Measurements from ENCODE around the gene PLIN5. TPM values are rescaled to one million over a fixed set of nuclear protein-coding genes. Genes with fewer than 3 reads are reported as not detected.
A peak's percentile ranks its signal among the peaks of the same experiment; 100 is the strongest.

Gene PLIN5
- total RNA-seq, 1 donor from 2014 or later: 0.27 TPM

DNA sequence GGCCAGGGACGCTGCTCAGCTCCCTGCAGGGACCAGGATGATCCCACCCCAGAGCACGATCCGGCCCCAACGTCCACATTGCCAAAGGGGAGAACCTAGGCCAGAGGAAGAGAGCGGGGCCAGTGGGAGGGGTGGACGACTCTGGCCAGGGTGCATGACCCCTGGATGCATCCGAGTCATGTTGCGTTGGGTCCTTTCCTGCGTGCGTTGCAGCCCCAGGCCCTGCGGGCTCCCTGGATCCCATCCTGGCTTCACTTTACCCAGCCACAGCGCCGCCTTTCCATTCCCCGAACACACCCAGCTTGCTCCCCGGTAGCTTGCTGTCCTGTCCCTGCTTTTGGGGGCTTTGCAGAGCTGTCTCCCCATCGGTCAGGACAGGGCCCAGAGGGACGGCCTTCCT lies 27.2 kb downstream of the PLIN5 start:
- no peaks in the 10 kb centered on the region for H3K4me1 Mint-ChIP-seq
- peaks cover 15% of the 10 kb centered on the region for H3K36me3 Mint-ChIP-seq
- no peaks in the 10 kb centered on the region for H3K27me3 Mint-ChIP-seq (ENCODE audit: low read depth)
- H3K27ac Mint-ChIP-seq: no peak overlapping the region
- TF ChIP-seq CTCF (IDR thresholded peaks at IDR 0.05; ENCODE audit: unreplicated experiment): no peak
- no peaks in the 10 kb centered on the region for H3K9me3 Mint-ChIP-seq
- DNase-seq (ENCODE audit: low spot score in 2 of 2, unreplicated experiment in 2 of 2): no peak
- no peak overlapping the region for H3K4me3 Mint-ChIP-seq

DNA sequence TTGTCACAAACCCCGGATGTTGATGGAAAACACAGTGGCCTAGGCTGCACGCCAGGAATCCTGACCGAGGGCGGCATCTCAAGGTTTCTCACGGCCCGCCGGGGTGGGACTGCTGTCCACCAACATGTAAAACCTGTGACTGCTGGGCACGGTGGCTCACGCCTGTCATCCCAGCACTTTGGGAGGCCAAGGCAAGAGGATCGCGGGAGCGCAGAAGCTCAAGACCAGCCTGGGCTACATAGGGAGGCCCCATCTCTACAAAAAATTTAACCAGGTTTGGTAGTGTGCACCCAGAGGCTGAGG lies 27.9 kb downstream of the PLIN5 start:
- Mint-ChIP-seq H3K27me3 (ENCODE audit: low read depth) (no peaks in the 10 kb centered on the region), H3K27ac (no peak overlapping the region), H3K9me3 (no peaks in the 10 kb centered on the region), H3K36me3 (peaks cover 15% of the 10 kb centered on the region), H3K4me1 (no peaks in the 10 kb centered on the region), H3K4me3 (no peak overlapping the region)
- peak in 1 of 2 experiments; percentile 18 for DNase-seq (ENCODE audit: low spot score in 2 of 2, unreplicated experiment in 2 of 2)
- no peak for TF ChIP-seq CTCF (IDR thresholded peaks at IDR 0.05; ENCODE audit: unreplicated experiment)

- Mint-ChIP-seq H3K9me3 (no peaks in the 10 kb centered on the region), H3K27ac (peak overlapping the region; percentile 38), H3K36me3 (peaks cover 15% of the 10 kb centered on the region), H3K4me1 (no peaks in the 10 kb centered on the region), H3K27me3 (ENCODE audit: low read depth) (no peaks in the 10 kb centered on the region), H3K4me3 (no peak overlapping the region)
- DNase-seq (ENCODE audit: low spot score in 2 of 2, unreplicated experiment in 2 of 2): no peak
- TF ChIP-seq CTCF (IDR thresholded peaks at IDR 0.05; ENCODE audit: unreplicated experiment): no peak
Measured at GRCh38 chr19:4506449-4507149, 28.4 kb downstream of the PLIN5 start.

- no peaks in the 10 kb centered on the region for H3K4me1 Mint-ChIP-seq
- H3K27me3 Mint-ChIP-seq (ENCODE audit: low read depth): no peaks in the 10 kb centered on the region
- H3K9me3 Mint-ChIP-seq: no peaks in the 10 kb centered on the region
- H3K36me3 Mint-ChIP-seq: peaks cover 15% of the 10 kb centered on the region
- H3K27ac Mint-ChIP-seq: no peak overlapping the region
- no peak for TF ChIP-seq CTCF (IDR thresholded peaks at IDR 0.05; ENCODE audit: unreplicated experiment)
- H3K4me3 Mint-ChIP-seq: no peak overlapping the region
- DNase-seq (ENCODE audit: low spot score in 2 of 2, unreplicated experiment in 2 of 2): no peak
Measured at GRCh38 chr19:4505570-4506448, 29.2 kb downstream of the PLIN5 start.

GRCh38 chr19:4504891-4505569 lies 30.0 kb downstream of the PLIN5 start:
- TF ChIP-seq CTCF (IDR thresholded peaks at IDR 0.05; ENCODE audit: unreplicated experiment): no peak
- Mint-ChIP-seq H3K4me3 (no peak overlapping the region), H3K9me3 (no peaks in the 10 kb centered on the region), H3K4me1 (no peaks in the 10 kb centered on the region), H3K36me3 (peaks cover 15% of the 10 kb centered on the region), H3K27ac (no peak overlapping the region), H3K27me3 (ENCODE audit: low read depth) (no peaks in the 10 kb centered on the region)
- DNase-seq (ENCODE audit: low spot score in 2 of 2, unreplicated experiment in 2 of 2): no peak
